Chondrocyte (in vitro differentiated cells): Measurements from ENCODE around the gene MBP. TPM values are rescaled to one million over a fixed set of nuclear protein-coding genes. Genes with fewer than 3 reads are reported as not detected.
"Not testable (repeated sequence)": the region's sequence is repeated elsewhere in the genome, so short reads cannot be mapped to it uniquely, and the experiment has no call there.

Experiments used
- DNase-seq: peaks from one replicate; pipeline ENCODE4 v3.0.0; 2021; ENCODE audit warnings: mixed read lengths, low spot score
- H3K27ac Mint-ChIP-seq: one replicate; pipeline ENCODE4 v1.8.0; 2021; ENCODE audit warnings: mild to moderate bottlenecking, moderate library complexity, mixed read lengths; ENCODE audit not compliant: unreplicated experiment
- H3K27me3 Mint-ChIP-seq: 2 replicates; pipeline ENCODE4 v1.8.0; 2021; ENCODE audit warnings: low read depth, mixed read lengths
- H3K36me3 Mint-ChIP-seq: 2 replicates; pipeline ENCODE4 v1.8.0; 2021; ENCODE audit warnings: low read depth, mixed read lengths
- H3K4me1 Mint-ChIP-seq: 2 replicates; pipeline ENCODE4 v1.8.0; 2021; ENCODE audit warnings: low read depth, mild to moderate bottlenecking, mixed read lengths
- H3K4me3 Mint-ChIP-seq: one replicate; pipeline ENCODE4 v1.8.0; 2021; ENCODE audit warnings: mild to moderate bottlenecking, moderate library complexity, mixed read lengths; ENCODE audit not compliant: unreplicated experiment
- H3K9me3 Mint-ChIP-seq: 2 replicates; pipeline ENCODE4 v1.8.0; 2021; ENCODE audit warnings: low read depth, mixed read lengths
- CTCF ChIP-seq: fragments of 200-600 bp; sonication (generic); IDR thresholded peaks from 2 replicates; pipeline ENCODE4 v1.5.0; 2021; ENCODE audit warnings: antibody characterized with exemption, mild to moderate bottlenecking, moderate library complexity
- total RNA-seq: library from RNA; stranded (reverse); gene quantifications from 3 replicates; pipeline ENCODE4 v1.2.1, GENCODE V29; 2021

Gene MBP
- total RNA-seq, 1 donor from 2014 or later, result 15.9 TPM

- Mint-ChIP-seq H3K4me1 (no peaks in the 10 kb centered on the region), H3K27ac (no peak overlapping the region), H3K4me3 (no peak overlapping the region), H3K9me3 (no peaks in the 10 kb centered on the region), H3K36me3 (peaks cover 2% of the 10 kb centered on the region), H3K27me3 (no peaks in the 10 kb centered on the region)
- DNase-seq, result peak; percentile 88
- TF ChIP-seq CTCF, result no peak
Measured at GRCh38 chr18:76973520-76974266, 158.9 kb downstream of the MBP start.

DNA sequence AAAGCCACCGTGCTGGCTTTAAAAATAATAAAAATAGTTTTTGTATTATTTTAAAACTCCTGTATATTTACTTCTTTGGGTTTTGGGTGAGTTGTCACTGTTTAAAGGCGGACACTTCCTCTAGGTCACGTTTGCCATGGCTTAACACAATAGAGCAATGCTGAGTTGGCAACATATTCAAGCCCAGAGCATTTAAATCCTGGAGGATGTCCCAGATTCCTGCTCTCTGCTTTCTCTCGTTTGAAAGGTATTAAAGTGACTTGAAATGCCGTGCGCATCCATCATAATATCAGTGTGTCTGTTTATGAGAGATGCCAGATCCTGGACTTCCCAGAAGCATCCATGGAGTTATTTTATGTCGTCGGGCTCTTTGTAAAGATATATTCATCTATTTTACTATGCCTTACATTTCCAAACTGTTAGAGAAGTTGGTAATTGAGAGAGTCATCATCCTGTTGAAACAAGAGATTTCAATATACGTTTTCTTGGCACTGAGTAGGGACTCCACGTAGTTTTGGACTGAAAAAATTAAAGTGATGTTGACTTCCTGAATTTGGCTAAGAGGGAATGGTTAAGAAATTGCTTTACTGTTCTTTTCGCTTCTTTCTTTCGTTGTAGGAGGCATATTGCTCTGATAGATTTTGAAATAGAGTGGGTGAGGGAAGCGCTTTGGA, 159.6 kb downstream of the MBP start:
- Mint-ChIP-seq H3K36me3 (peaks cover 4% of the 10 kb centered on the region), H3K4me1 (no peaks in the 10 kb centered on the region), H3K9me3 (no peaks in the 10 kb centered on the region), H3K27ac (no peak overlapping the region), H3K27me3 (no peaks in the 10 kb centered on the region), H3K4me3 (no peak overlapping the region)
- no peak for DNase-seq
- TF ChIP-seq CTCF, result no peak

DNA sequence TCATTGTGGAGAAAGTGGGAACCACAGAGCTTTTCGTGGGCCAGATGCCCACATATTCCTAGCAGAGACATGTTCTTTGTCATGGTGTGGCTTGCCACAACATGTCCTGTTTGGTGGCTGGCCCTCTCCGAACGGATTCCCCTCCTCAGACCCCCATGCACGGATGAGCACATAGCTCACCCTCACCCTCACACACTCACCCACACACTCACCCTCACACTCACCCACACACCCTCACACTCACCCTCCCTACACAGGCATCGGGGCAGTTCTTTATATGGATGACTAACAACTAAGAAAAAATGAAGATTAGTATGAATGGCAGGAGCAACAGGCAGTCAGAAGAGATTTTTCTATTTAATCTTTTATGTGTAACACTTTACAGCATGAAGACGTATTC, 160.3 kb downstream of the MBP start:
- Mint-ChIP-seq H3K9me3 (no peaks in the 10 kb centered on the region), H3K27me3 (no peaks in the 10 kb centered on the region), H3K4me1 (no peaks in the 10 kb centered on the region), H3K36me3 (peaks cover 5% of the 10 kb centered on the region), H3K4me3 (no peak overlapping the region), H3K27ac (no peak overlapping the region)
- no peak for TF ChIP-seq CTCF
- DNase-seq, result no peak

DNA sequence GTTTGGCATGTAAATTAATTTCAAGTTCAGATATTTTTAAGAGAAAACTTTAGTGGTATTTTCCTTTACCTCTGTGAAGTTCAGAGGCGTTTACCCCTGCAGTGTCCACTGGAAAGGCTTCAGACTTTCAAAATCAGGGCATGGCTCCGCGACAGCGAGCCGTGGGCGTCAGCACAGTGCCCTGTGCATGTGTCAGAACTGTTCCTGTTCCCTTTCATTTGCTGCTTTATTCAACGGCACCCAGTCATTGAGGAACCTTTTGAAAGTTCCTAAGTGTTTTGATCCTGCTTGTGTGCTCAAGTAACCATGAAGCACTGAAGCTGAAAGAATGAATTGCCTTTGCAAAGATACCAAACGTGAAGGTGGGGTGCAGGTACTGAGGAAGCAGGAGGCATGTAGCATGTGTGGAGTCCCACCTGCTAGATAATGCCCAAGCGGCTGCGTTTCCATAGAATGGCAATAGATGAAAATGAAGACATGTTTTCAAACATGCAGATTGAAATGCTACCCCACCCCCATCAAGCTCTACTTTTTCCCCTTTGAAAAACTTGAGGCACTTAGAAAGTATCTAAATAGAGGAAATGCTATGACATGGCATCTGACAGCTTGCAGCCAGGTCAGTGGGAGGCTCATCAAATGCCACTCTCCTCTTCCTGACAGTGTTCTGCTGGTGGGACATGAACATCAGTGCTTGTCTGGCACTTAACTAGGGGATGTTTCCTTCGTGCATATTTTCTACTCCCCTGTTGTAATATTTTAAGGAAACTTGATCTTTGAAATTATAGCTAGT, 161.6 kb downstream of the MBP start:
- no peak for DNase-seq
- Mint-ChIP-seq H3K36me3 (peaks cover 3% of the 10 kb centered on the region), H3K27ac (no peak overlapping the region), H3K27me3 (no peaks in the 10 kb centered on the region), H3K4me3 (no peak overlapping the region), H3K9me3 (no peaks in the 10 kb centered on the region), H3K4me1 (no peaks in the 10 kb centered on the region)
- no peak for TF ChIP-seq CTCF

- TF ChIP-seq CTCF, result no peak
- no peaks in the 10 kb centered on the region for H3K27me3 Mint-ChIP-seq
- no peak overlapping the region for H3K27ac Mint-ChIP-seq
- no peak overlapping the region for H3K4me3 Mint-ChIP-seq
- no peak for DNase-seq
- no peaks in the 10 kb centered on the region for H3K9me3 Mint-ChIP-seq
- H3K36me3 Mint-ChIP-seq, result peaks cover 6% of the 10 kb centered on the region
- no peaks in the 10 kb centered on the region for H3K4me1 Mint-ChIP-seq
Measured at GRCh38 chr18:76967721-76968472, 164.7 kb downstream of the MBP start.

GRCh38 chr18:76967299-76967698, 165.3 kb downstream of the MBP start:
- H3K4me3 Mint-ChIP-seq, H3K27ac Mint-ChIP-seq, H3K4me1 Mint-ChIP-seq, H3K9me3 Mint-ChIP-seq, H3K27me3 Mint-ChIP-seq, DNase-seq: not testable (repeated sequence)
- H3K36me3 Mint-ChIP-seq, result peaks cover 10% of the 10 kb centered on the region

- not testable (repeated sequence) for H3K4me1 Mint-ChIP-seq, H3K27ac Mint-ChIP-seq
Measured at GRCh38 chr18:76965555-76966151, 166.9 kb downstream of the MBP start.

More at GRCh38 chr18:76965555-76966151, 166.9 kb downstream of the MBP start:
- not testable (repeated sequence) for H3K4me3 Mint-ChIP-seq, H3K27me3 Mint-ChIP-seq, H3K9me3 Mint-ChIP-seq, DNase-seq
- peaks cover 22% of the 10 kb centered on the region for H3K36me3 Mint-ChIP-seq
